ENCODE data around the gene NEK1. TPM values are rescaled to one million over a fixed set of nuclear protein-coding genes. Genes with fewer than 3 reads are reported as not detected.
"Not testable (repeated sequence)": the region's sequence is repeated elsewhere in the genome, so short reads cannot be mapped to it uniquely, and the experiment has no call there.

NEK1 gene
- total and polyA plus RNA-seq, 2 experiments from 2014 or later, result 7.6 to 14.3 TPM

DNA sequence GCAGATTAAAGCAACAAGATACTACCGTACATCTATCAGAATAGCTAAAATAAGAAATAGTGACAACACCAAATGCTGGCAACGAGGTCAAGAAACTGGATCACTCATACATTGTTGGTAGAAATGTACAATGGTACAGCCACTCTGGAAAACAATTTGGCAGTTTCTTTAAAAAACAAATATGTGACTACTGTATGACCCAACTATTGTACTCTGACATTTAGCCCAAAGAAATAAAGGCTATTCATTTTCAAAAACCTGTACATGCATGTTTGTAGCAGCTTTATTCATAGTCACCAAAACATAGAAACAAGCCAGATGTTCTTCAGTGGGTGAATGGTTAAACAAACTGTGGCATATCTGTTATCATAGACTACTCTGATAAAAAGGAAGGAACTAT, 16.2 kb upstream of the NEK1 start:
- Histone ChIP-seq H3K4me2 (ENCODE audit: unreplicated experiment) (no peak overlapping the region), H3F3A (ENCODE audit: insufficient read depth) (no peaks in the 10 kb centered on the region), H3K36me3 (ENCODE audit: low read depth) (no peaks in the 10 kb centered on the region), H3K9me2 (ENCODE audit: insufficient read depth) (no peaks in the 10 kb centered on the region), H3K27ac (no peak overlapping the region), H3K27me3 (replicated peaks; ENCODE audit: insufficient read depth) (no peaks in the 10 kb centered on the region), H3K4me1 (ENCODE audit: insufficient read depth) (no peaks in the 10 kb centered on the region), H3K9ac (no peak overlapping the region), H4K20me1 (ENCODE audit: insufficient read depth) (no peaks in the 10 kb centered on the region), H3K79me2 (ENCODE audit: insufficient read depth) (peaks cover 97% of the 10 kb centered on the region), H3K9me3 (ENCODE audit: low read depth) (no peaks in the 10 kb centered on the region), H2AFZ (no peak overlapping the region), H3K4me3 (no peak overlapping the region)
- no peak for DNase-seq
- TF ChIP-seq EZH2 (IDR thresholded peaks at IDR 0.05; ENCODE audit: insufficient read depth, poor library complexity, severe bottlenecking) (no peak), EZH2phosphoT487 (IDR thresholded peaks at IDR 0.05; ENCODE audit: insufficient read depth, low read depth) (no peak)
- in situ Hi-C loops (cut with MboI), result no loop called here
- 94 to 98% methylated on average over 2 of the region's 2 CpGs for WGBS, 2 experiments (ENCODE audit: low coverage in 1 of 2, low lambda C conversion rate in 2 of 2, missing lambda C conversion rate in 2 of 2)

DNA sequence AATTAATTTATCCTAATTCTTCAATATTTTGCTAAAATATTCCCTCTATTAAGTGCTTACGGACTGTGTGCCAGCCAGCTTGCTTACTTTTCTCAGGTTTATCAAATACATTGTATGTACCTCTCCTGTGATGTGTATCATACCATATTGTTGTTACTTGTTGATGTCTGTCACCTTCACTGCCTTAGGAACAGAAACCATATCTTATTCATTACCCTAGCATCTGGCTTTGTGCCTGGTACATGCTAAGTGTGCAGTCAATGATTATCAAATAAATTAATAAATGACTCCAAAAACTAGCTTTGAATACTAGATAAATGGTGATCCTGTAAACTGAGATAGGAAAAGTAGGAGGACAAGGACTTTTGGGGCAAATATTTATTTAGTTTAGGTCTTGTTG, 14.9 kb upstream of the NEK1 start:
- Histone ChIP-seq H3K4me3 (no peak overlapping the region), H3K36me3 (ENCODE audit: low read depth) (no peaks in the 10 kb centered on the region), H3K4me2 (ENCODE audit: unreplicated experiment) (no peak overlapping the region), H3K79me2 (ENCODE audit: insufficient read depth) (peaks cover 99% of the 10 kb centered on the region), H3K9me3 (ENCODE audit: low read depth) (no peaks in the 10 kb centered on the region), H3K9ac (no peak overlapping the region), H4K20me1 (ENCODE audit: insufficient read depth) (no peaks in the 10 kb centered on the region), H3F3A (ENCODE audit: insufficient read depth) (no peaks in the 10 kb centered on the region), H3K27ac (no peak overlapping the region), H3K27me3 (replicated peaks; ENCODE audit: insufficient read depth) (no peaks in the 10 kb centered on the region), H3K9me2 (ENCODE audit: insufficient read depth) (no peaks in the 10 kb centered on the region), H3K4me1 (ENCODE audit: insufficient read depth) (peaks cover 3% of the 10 kb centered on the region), H2AFZ (no peak overlapping the region)
- no peak for DNase-seq
- TF ChIP-seq EZH2 (IDR thresholded peaks at IDR 0.05; ENCODE audit: insufficient read depth, poor library complexity, severe bottlenecking), result no peak
- TF ChIP-seq EZH2phosphoT487 (IDR thresholded peaks at IDR 0.05; ENCODE audit: insufficient read depth, low read depth), result no peak
- in situ Hi-C loops (cut with MboI), result no loop called here
- 94 to 100% methylated on average over 1 of the region's 1 CpG for WGBS, 2 experiments (ENCODE audit: low coverage in 1 of 2, low lambda C conversion rate in 2 of 2, missing lambda C conversion rate in 2 of 2)

DNA sequence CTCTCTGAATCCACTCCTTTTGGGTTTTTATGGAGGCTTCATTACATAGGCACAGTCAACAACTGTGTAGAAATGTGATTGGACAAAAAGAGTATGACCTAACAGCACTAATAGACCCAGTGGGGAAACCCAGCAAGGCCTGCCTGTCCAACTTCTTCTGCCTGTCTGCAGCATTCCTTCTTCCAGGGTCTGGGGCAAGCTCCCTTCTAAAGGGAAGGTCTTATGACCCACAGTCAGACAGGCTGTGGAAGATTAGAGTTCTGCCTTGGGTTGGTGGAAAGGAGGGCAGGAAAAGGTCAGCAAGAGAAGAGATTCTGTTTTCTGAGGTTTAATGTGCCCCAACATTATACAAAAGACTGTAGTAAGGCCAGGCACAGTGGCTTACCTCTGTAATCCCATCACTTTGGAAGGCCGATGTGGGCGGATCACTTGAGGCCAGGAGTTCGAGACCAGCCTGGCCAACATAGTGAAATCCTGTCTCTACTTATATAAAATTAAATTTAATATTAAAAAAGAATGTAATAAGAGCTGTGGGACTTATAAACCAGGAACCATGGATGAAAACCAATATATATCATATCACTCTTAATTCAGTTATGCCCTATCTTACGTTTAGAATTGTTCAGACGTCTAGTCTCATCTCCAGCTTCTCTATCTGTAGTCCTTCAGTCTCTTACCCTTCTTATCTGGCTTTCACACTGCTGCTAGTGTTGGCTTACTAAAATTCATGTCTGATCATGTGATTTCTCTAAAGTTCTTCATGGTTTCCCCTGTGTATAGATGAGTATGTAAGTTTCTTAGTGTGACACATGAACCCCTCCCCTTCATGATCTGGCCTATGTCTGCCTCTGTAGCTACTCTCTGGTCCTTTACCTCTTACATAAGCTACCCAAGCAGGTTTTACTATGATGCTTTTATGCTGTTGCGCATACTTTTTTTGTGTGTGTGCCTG, 14.2 kb upstream of the NEK1 start:
- H2AFZ ChIP-seq, result no peak overlapping the region
- H3K4me2 ChIP-seq (ENCODE audit: unreplicated experiment), result no peak overlapping the region
- H4K20me1 ChIP-seq (ENCODE audit: insufficient read depth), result no peaks in the 10 kb centered on the region
- H3K9me2 ChIP-seq (ENCODE audit: insufficient read depth), result no peaks in the 10 kb centered on the region
- no peaks in the 10 kb centered on the region for H3K36me3 ChIP-seq (ENCODE audit: low read depth)
- in situ Hi-C loops (cut with MboI), result no loop called here
- no peak for TF ChIP-seq EZH2phosphoT487 (IDR thresholded peaks at IDR 0.05; ENCODE audit: insufficient read depth, low read depth)
- no peak for TF ChIP-seq EZH2 (IDR thresholded peaks at IDR 0.05; ENCODE audit: insufficient read depth, poor library complexity, severe bottlenecking)
- no peak overlapping the region for H3K4me3 ChIP-seq
- H3K27ac ChIP-seq, result no peak overlapping the region
- H3F3A ChIP-seq (ENCODE audit: insufficient read depth), result 0 out of 2 replicates have a peak, but pooled peaks cover 5% of the 10 kb centered on the region
- H3K27me3 ChIP-seq (replicated peaks; ENCODE audit: insufficient read depth), result no peaks in the 10 kb centered on the region
- H3K79me2 ChIP-seq (ENCODE audit: insufficient read depth), result peaks cover 99% of the 10 kb centered on the region
- DNase-seq, result no peak
- no peaks in the 10 kb centered on the region for H3K9me3 ChIP-seq (ENCODE audit: low read depth)
- WGBS, 2 experiments (ENCODE audit: low coverage in 1 of 2, low lambda C conversion rate in 2 of 2, missing lambda C conversion rate in 2 of 2), result 97 to 99% methylated on average over 6 of the region's 6 CpGs
- H3K4me1 ChIP-seq (ENCODE audit: insufficient read depth), result peaks cover 10% of the 10 kb centered on the region
- no peak overlapping the region for H3K9ac ChIP-seq

GRCh38 chr4:169625886-169626285, 13.5 kb upstream of the NEK1 start:
- H4K20me1 ChIP-seq (ENCODE audit: insufficient read depth), result no peaks in the 10 kb centered on the region
- no peak overlapping the region for H3K27ac ChIP-seq
- in situ Hi-C loops (cut with MboI), result no loop called here
- DNase-seq, result no peak
- no peak overlapping the region for H3K4me2 ChIP-seq (ENCODE audit: unreplicated experiment)
- peaks cover 8% of the 10 kb centered on the region; the same call in 1 of the 2 replicates for H3F3A ChIP-seq (ENCODE audit: insufficient read depth)
- peaks cover 99% of the 10 kb centered on the region for H3K79me2 ChIP-seq (ENCODE audit: insufficient read depth)
- no peak overlapping the region for H3K9ac ChIP-seq
- H3K36me3 ChIP-seq (ENCODE audit: low read depth), result no peaks in the 10 kb centered on the region
- WGBS, 2 experiments (ENCODE audit: low coverage in 1 of 2, low lambda C conversion rate in 2 of 2, missing lambda C conversion rate in 2 of 2), result 96 to 99% methylated on average over 5 of the region's 5 CpGs
- no peaks in the 10 kb centered on the region for H3K9me3 ChIP-seq (ENCODE audit: low read depth)
- H3K4me3 ChIP-seq, result no peak overlapping the region
- H3K27me3 ChIP-seq (replicated peaks; ENCODE audit: insufficient read depth), result no peaks in the 10 kb centered on the region
- H3K9me2 ChIP-seq (ENCODE audit: insufficient read depth), result no peaks in the 10 kb centered on the region
- peaks cover 13% of the 10 kb centered on the region for H3K4me1 ChIP-seq (ENCODE audit: insufficient read depth)
- no peak overlapping the region for H2AFZ ChIP-seq
- TF ChIP-seq EZH2phosphoT487 (IDR thresholded peaks at IDR 0.05; ENCODE audit: insufficient read depth, low read depth) (no peak), EZH2 (IDR thresholded peaks at IDR 0.05; ENCODE audit: insufficient read depth, poor library complexity, severe bottlenecking) (no peak)

DNA sequence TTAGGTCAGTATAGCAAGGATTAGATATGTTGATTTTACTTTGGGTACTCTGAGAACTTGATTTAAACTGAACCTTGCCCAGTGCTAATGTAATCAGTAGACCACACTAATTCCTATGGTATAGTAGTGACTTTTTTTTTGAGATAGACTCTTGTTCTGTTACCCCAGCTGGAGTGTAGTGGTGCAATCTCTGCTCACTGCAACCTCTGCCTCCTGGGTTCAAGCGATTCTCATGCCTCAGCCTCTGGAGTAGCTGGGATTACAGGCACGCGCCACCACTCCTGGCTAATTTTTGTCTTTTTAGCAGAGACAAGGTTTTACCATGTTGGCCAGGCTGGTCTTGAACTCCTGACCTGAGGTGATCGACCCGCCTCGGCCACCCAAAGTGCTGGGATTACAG, 11.6 kb upstream of the NEK1 start:
- not testable (repeated sequence) for H2AFZ ChIP-seq; H3K36me3 ChIP-seq (ENCODE audit: low read depth); H3K9me3 ChIP-seq (ENCODE audit: low read depth); H3K9ac ChIP-seq; H3K27me3 ChIP-seq (replicated peaks; ENCODE audit: insufficient read depth); H3K4me3 ChIP-seq; DNase-seq; H3K27ac ChIP-seq; H3K4me2 ChIP-seq (ENCODE audit: unreplicated experiment); H4K20me1 ChIP-seq (ENCODE audit: insufficient read depth); H3K9me2 ChIP-seq (ENCODE audit: insufficient read depth)
- Histone ChIP-seq H3K4me1 (ENCODE audit: insufficient read depth) (peaks cover 13% of the 10 kb centered on the region), H3F3A (ENCODE audit: insufficient read depth) (peaks cover 13% of the 10 kb centered on the region), H3K79me2 (ENCODE audit: insufficient read depth) (peaks cover 83% of the 10 kb centered on the region)
- in situ Hi-C loops (cut with MboI), result loop anchor here (25.0 kb wide), 1 partner anchor 413 kb away; the partner anchor contains the start of gene MFAP3L
- WGBS, 2 experiments (ENCODE audit: low coverage in 1 of 2, low lambda C conversion rate in 2 of 2, missing lambda C conversion rate in 2 of 2), result 88 to 92% methylated on average over 6 of the region's 6 CpGs
